Fibroblast of pulmonary artery (primary cell): ENCODE measurements around the gene VCL.

Experiments
- DNase-seq: peaks from one replicate; pipeline ENCODE4 v3.0.0-alpha.2; 2010; ENCODE audit warnings: low read depth
- H3K4me3 ChIP-seq: replicated peaks from 2 replicates; pipeline ENCODE4 v1.5.1; 2011; ENCODE audit warnings: low read depth, mild to moderate bottlenecking, control low read depth, low read length, moderate library complexity
- TF ChIP-seq, protein P1 (sequence below): IDR thresholded peaks from 2 replicates; pipeline ENCODE4 v1.5.1; 2011; ENCODE audit warnings: mild to moderate bottlenecking, control low read depth, low read length, inconsistent platforms; ENCODE audit errors: missing control alignments

The VCL gene

DNA sequence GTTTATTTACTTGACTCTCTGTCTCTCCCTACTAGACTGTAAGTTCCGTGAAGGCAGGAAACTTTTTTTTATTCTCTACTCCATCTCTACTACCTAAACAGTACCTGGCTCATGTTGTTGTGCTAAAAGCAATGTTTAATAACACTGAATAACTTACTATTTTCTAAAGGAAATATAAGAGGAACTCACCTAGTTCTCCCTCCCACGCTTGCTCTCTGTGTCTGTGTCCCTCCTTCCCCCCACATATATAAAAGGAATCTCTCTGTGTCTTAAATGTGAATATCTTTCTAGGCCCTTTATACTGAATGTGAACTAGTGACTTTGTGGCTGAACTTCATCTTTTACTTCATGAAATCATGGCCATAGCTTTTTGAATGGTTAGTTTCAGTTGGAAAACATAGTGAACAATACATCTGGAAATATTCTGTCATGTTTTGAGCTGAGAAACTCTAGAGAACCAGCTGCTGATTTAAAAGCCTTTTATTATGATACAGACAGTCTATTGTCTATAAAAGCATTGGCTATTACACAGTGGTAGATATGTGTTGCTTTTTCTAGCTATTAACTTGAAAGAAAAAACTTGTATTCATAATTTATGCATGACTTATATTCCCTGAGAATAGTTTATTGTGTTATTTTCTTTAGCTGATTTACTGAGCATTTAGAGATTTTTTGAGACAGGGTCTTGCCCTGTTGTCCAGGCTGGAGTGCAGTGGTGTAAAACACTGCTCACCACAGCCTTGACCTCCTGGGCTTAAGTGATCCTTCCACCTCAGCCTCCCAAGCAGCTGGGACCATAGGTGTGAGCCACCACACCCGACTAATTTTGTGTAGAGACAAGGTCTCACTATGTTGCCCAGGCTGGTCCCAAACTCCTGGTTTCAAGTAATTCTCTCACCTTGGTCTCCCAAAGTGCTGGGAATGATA lies 42.5 kb downstream of the VCL start:
- no peak overlapping the region for H3K4me3 ChIP-seq
- TF ChIP-seq, protein P1, sequence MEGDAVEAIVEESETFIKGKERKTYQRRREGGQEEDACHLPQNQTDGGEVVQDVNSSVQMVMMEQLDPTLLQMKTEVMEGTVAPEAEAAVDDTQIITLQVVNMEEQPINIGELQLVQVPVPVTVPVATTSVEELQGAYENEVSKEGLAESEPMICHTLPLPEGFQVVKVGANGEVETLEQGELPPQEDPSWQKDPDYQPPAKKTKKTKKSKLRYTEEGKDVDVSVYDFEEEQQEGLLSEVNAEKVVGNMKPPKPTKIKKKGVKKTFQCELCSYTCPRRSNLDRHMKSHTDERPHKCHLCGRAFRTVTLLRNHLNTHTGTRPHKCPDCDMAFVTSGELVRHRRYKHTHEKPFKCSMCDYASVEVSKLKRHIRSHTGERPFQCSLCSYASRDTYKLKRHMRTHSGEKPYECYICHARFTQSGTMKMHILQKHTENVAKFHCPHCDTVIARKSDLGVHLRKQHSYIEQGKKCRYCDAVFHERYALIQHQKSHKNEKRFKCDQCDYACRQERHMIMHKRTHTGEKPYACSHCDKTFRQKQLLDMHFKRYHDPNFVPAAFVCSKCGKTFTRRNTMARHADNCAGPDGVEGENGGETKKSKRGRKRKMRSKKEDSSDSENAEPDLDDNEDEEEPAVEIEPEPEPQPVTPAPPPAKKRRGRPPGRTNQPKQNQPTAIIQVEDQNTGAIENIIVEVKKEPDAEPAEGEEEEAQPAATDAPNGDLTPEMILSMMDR = no peak
- DNase-seq = no peak

DNA sequence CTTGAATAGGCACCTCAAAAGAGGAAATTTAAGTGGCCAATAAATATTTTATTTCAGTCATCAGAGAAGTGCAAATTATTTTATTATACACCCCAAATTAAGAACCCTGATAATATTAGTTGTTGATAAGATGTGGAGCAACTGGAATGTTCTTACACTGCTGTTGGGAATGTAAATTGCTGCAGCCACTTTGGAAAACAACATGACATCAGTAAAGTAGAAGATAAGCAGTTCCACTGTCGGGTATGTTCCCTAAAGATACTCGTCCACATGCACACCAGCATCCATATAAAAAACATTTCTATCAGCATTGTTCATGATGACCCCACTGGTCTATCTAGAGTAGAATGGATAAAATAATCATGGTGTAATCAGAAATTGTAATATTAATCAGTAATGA lies 46.5 kb downstream of the VCL start:
- TF ChIP-seq, protein P1 = no peak
- H3K4me3 ChIP-seq = no peak overlapping the region
- no peak for DNase-seq

DNA sequence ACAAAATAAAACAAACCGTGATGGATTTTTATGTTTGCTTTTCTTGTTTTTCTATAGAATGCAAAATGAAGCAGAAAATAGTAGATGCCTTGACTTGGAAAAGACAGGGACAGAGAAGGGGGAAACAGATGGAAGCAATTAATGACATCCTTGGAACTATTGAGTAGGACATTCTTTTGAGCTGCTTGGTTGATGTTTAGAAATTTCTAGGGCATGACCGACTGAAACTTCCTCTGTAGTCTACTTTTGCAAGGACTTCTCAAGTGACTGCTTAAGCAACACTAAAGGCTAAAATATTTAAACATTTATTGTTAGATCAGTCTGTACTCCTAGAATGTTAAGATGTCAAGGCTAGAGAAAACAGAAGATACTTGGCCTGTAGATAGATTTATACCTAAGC lies 49.4 kb downstream of the VCL start:
- DNase-seq = peak; percentile 53
- H3K4me3 ChIP-seq = no peak overlapping the region

DNA sequence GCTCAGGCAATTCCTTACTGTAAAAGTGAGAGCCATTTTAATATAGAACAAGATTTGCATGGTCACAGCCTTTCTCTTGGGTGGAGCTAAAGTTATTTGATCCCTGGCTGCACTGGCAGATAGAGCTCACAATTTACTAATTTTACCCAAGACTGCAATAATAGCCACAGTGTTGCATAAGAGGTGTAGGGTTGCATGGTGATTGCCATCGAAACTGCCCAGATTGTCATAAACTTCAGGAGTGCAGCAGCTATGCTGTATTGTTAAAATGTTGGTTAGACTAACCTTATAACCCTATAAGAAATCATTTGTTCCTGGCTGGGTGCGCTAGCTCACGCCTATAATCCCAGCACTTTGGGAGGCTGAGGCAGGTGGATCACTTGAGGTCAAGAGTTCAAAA lies 50.0 kb downstream of the VCL start:
- H3K4me3 ChIP-seq = no peak overlapping the region
- peak; percentile 47 for DNase-seq
- TF ChIP-seq, protein P1 = no peak

More for the DNA sequence above, 49.4 kb downstream of the VCL start:
- TF ChIP-seq, protein P1 = no peak

DNA sequence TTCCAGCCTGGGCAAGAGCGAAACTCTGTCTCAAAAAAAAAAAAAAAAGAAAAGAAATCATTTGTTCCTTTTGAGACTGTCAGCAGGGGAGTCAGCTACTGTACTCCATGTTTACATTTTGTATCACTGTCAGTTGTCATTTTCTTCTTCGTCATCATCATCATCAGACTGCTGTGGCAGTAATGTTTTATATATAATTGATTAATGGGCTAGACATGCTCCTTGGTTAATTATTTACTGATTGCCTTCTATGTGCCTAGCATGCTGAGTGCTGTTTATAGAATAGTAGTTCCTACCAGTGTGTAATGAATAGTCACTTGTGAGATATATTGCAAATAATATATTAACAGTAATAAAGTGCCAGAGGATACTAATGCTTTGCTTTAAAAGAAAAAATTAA lies 50.5 kb downstream of the VCL start:
- H3K4me3 ChIP-seq = no peak overlapping the region
- DNase-seq = no peak
- TF ChIP-seq, protein P1 = no peak

DNA sequence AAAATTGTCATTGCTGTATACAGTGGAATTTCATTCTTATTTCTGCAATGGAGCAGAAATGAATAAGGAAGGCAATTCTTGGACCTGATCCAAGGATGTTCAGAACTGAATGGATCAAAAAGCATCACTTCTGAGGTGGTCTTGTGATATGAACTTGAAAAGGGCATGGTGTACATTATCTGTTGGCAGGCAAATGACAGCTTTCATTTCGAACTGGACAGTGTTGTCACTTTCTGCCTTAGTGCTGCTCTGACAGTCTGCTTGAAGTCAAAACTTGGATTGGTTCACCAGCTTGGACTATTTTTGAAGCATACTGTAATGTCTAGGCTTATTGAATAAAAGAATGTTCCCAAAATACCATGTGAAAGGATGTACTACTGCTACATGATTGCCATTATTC lies 52.0 kb downstream of the VCL start:
- TF ChIP-seq, protein P1 = no peak
- H3K4me3 ChIP-seq = no peak overlapping the region
- DNase-seq = no peak

DNA sequence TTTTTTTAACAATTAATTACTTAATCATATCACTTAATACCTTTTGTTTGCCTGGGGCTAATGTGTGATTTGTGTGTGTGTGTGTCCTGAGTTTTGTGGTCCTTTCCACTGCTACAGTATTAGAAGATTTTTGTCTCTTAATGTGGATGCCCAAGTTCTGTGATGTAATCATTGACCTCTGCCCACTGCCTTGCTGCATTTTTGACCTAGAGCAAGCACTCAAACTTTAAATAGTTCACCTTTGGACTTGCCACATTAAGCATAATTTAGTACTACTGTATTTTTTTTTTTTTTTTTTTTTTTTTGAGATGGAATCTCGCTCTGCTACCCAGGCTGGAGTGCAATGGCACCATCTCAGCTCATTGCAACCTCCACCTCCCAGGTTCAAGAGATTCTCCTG lies 52.7 kb downstream of the VCL start:
- TF ChIP-seq, protein P1 = no peak
- DNase-seq = no peak
- no peak overlapping the region for H3K4me3 ChIP-seq
